Hematopoietic multipotent progenitor cell treated with erythropoietin and hydrocortisone succinate and interleukin-3 and kit ligand, for 6 days (in vitro differentiated cells): Measurements from ENCODE around the gene C3orf85.
A peak's percentile ranks its signal among the peaks of the same experiment; 100 is the strongest.
"Not testable (repeated sequence)": the region's sequence is repeated elsewhere in the genome, so short reads cannot be mapped to it uniquely, and the experiment has no call there.

Experiments used
- DNase-seq: peaks from one replicate; pipeline ENCODE4 v3.0.0-alpha.2; 2015

The C3orf85 gene

GRCh38 chr3:109136523-109136922, at the start of gene C3orf85:
C3orf85 (plus strand) TSS chr3:109136719; CDS start chr3:109136848, 129 bp downstream.
- DNase-seq, result no peak

- DNase-seq, result no peak
These were observed 47.3 kb upstream of the C3orf85 start for GRCh38 chr3:109089265-109089664.

- no peak for DNase-seq
These were observed 44.7 kb upstream of the C3orf85 start for GRCh38 chr3:109091846-109092245.

- no peak for DNase-seq
These were observed 43.0 kb upstream of the C3orf85 start for GRCh38 chr3:109093561-109093960.

GRCh38 chr3:109095166-109095565, 41.4 kb upstream of the C3orf85 start:
- no peak for DNase-seq

- DNase-seq, result peak; percentile 6
These were observed 38.4 kb upstream of the C3orf85 start for GRCh38 chr3:109098079-109098644.

GRCh38 chr3:109109574-109109973, 26.9 kb upstream of the C3orf85 start:
- DNase-seq, result no peak

- no peak for DNase-seq
These were observed 23.4 kb upstream of the C3orf85 start for GRCh38 chr3:109112946-109113760.

GRCh38 chr3:109114746-109115145, 21.8 kb upstream of the C3orf85 start:
- DNase-seq, result no peak

- no peak for DNase-seq
These were observed 21.1 kb upstream of the C3orf85 start for GRCh38 chr3:109115451-109115850.

GRCh38 chr3:109116031-109116430, 20.5 kb upstream of the C3orf85 start:
- no peak for DNase-seq

- no peak for DNase-seq
These were observed 18.6 kb upstream of the C3orf85 start, which contains the start of gene MORC1 for GRCh38 chr3:109117939-109118338. MORC1 (minus strand) TSS chr3:109118134; CDS start chr3:109118059, 75 bp downstream.

GRCh38 chr3:109118584-109118983, 17.9 kb upstream of the C3orf85 start:
- no peak for DNase-seq

- DNase-seq, result no peak
These were observed 13.8 kb upstream of the C3orf85 start for GRCh38 chr3:109122690-109123089.

GRCh38 chr3:109125902-109126301, 10.6 kb upstream of the C3orf85 start:
- DNase-seq, result no peak

- no peak for DNase-seq
These were observed 9.0 kb upstream of the C3orf85 start for GRCh38 chr3:109127553-109127952.

GRCh38 chr3:109131276-109131675, 5.2 kb upstream of the C3orf85 start:
- no peak for DNase-seq

- no peak for DNase-seq
These were observed 3.6 kb upstream of the C3orf85 start for GRCh38 chr3:109132801-109133473.

GRCh38 chr3:109133474-109133816, 3.1 kb upstream of the C3orf85 start:
- DNase-seq, result not testable (repeated sequence)

- no peak for DNase-seq
These were observed 1.2 kb downstream of the C3orf85 start for GRCh38 chr3:109137761-109138160.

- no peak for DNase-seq
These were observed 3.8 kb downstream of the C3orf85 start for GRCh38 chr3:109140318-109140717.

GRCh38 chr3:109143646-109144045, 7.1 kb downstream of the C3orf85 start:
- no peak for DNase-seq

GRCh38 chr3:109149078-109149477, 12.6 kb downstream of the C3orf85 start:
- no peak for DNase-seq

GRCh38 chr3:109152320-109152719, 15.8 kb downstream of the C3orf85 start:
- DNase-seq, result no peak
